ENCODE measurements around the gene KRTAP10-2.
"Not testable (repeated sequence)": the region's sequence is repeated elsewhere in the genome, so short reads cannot be mapped to it uniquely, and the experiment has no call there.

Gene KRTAP10-2

DNA sequence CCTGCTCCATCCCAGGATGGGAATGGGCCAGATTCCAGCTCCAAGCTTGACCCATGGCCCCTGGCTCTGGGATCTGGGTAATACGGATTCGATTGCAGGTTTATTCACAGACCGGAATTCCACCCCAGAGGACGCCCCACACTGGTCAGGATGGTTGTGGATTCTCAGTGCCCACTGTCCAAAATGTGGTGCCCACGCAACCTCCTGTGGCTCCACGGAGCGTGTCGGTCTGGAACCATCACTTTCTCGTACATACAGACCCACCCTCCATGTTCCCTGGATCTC lies 42.9 kb downstream of the KRTAP10-2 start:
- no peak for DNase-seq (ENCODE audit: low read depth, low spot score)
- no peak overlapping the region for H3K4me3 ChIP-seq (ENCODE audit: low read length)

- no peak overlapping the region for H3K4me3 ChIP-seq (ENCODE audit: low read length)
- no peak for DNase-seq (ENCODE audit: low read depth, low spot score)
These were observed 43.5 kb downstream of the KRTAP10-2 start for GRCh38 chr21:44507673-44508425.

DNA sequence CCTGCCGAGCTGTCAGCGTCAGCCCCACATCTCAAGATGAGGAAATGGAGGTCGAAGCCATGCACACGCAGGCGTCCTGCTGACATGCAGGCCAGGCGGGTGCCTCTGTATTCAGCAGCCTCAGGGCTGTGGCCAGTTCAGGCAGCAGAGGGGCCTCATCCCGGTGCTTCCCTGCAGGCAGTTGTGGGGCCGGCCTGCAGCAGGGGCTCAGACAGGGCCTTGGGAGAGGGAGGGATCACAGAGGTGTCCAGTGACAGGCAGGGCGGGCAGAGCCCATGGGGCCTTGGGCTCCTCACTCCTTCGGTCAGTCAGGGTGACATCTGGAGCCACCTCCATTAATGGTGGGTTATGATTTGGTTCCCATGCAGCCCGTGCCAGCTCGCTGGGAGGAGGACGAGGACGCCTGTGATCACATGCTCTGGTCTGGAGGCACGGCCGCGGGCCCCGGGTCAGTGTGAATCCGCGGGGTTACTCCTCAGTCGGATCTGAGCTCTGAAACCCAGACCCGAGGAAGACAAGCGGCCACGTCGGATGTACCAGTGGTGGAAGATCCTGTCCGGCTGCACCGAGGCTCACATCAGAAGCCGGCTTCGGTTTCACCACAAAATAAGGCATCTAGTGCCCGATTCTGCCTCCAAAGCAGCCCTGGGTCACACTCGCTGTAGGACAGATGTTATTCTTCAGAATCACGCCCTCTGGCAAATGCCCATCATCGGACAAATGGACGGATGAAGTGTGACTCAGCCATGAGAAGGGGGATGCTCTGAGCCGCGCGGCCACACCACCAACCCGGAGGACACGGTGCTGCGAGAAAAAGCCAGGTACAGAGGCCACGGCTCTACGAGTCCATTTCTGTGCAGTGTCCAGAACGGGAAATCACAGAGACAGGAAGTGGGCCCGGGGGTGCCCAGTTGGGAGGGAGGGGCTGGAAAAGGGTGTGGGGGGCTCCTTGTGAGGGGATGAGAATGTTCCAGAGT lies 44.7 kb downstream of the KRTAP10-2 start:
- H3K4me3 ChIP-seq (ENCODE audit: low read length): no peak overlapping the region
- no peak for DNase-seq (ENCODE audit: low read depth, low spot score)

DNA sequence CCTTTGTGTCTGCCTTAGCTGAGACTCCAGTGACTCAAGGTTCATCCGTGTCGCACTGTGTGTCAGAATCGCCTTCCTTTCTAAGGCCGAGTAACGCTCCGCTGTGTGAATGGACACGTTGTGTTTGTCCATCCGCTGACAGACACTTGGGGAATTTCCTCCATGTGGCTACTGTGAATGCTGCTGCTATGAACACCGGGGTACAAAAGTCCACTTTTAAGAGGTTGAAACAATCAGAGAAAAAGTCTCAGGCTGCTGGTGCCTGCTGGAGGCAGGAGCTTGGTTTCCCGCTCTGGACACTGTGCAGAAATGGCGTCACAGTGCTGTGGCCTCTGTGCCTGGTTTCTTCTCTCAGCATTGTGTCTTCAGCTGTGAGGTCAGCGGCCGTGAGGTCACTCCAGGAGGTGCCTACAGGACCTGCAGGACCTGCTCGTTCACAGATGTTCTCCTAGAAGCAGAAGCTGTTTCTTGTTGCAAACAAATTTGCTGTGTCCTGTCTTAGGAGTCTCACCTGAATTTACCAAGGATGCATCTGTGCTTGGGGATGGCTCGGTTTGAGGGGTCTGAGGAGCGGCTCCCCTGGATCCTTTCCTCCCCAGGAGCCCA lies 45.5 kb downstream of the KRTAP10-2 start:
- no peak overlapping the region for H3K4me3 ChIP-seq (ENCODE audit: low read length)

GRCh38 chr21:44503901-44504399 lies 47.4 kb downstream of the KRTAP10-2 start:
- no peak overlapping the region for H3K4me3 ChIP-seq (ENCODE audit: low read length)
- DNase-seq (ENCODE audit: low read depth, low spot score): no peak

More for the DNA sequence above, 45.5 kb downstream of the KRTAP10-2 start:
- DNase-seq (ENCODE audit: low read depth, low spot score): no peak

- H3K4me3 ChIP-seq (ENCODE audit: low read length); DNase-seq (ENCODE audit: low read depth, low spot score): not testable (repeated sequence)
These were observed 48.1 kb downstream of the KRTAP10-2 start for GRCh38 chr21:44503006-44503889.

DNA sequence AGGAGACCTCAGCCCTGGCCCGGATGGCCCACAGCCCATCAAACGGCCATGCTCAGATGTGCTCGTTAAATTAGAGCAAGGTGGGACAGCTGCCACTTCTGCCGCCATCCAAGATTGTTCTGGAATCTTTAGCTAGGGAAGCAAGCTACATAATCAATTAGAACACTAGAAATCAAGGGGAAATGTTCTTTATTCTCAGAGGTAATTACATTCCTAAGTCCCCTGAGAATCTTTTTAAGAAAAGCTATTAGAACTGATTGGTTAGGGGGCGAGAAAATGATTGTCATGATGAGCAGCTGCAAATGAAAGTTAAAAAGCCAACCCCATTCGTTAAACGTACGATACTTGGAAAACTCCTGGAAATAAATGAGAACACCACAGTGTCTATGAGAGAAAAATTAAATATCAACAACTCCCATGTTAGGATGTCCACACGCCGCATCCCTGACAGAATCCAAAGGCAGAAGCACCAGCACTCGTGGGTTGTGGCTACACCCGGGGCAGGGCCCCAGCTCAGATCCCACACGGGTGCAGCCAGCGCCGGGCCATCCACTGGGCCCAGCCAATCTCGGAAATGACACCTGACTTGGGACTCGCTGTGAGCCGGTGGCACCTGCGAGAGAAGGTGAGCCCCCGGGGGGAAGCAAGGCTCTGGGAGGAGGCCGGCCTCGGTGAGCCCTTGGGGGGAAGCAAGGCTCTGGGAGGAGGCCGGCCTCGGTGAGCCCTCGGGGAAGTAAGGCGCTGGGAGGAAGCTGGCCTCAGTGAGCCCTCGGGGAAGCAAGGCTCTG lies 48.9 kb downstream of the KRTAP10-2 start:
- no peak for DNase-seq (ENCODE audit: low read depth, low spot score)
- H3K4me3 ChIP-seq (ENCODE audit: low read length): no peak overlapping the region
